Activated T-cell treated with anti-CD3 and anti-CD28 coated beads for 48 hours (primary cell): ENCODE measurements around the gene MGLL.

Experiments used
- DNase-seq: peaks from one replicate; pipeline ENCODE4 v3.0.0-alpha.2; 2020; ENCODE audit warnings: low read depth

MGLL gene

DNA sequence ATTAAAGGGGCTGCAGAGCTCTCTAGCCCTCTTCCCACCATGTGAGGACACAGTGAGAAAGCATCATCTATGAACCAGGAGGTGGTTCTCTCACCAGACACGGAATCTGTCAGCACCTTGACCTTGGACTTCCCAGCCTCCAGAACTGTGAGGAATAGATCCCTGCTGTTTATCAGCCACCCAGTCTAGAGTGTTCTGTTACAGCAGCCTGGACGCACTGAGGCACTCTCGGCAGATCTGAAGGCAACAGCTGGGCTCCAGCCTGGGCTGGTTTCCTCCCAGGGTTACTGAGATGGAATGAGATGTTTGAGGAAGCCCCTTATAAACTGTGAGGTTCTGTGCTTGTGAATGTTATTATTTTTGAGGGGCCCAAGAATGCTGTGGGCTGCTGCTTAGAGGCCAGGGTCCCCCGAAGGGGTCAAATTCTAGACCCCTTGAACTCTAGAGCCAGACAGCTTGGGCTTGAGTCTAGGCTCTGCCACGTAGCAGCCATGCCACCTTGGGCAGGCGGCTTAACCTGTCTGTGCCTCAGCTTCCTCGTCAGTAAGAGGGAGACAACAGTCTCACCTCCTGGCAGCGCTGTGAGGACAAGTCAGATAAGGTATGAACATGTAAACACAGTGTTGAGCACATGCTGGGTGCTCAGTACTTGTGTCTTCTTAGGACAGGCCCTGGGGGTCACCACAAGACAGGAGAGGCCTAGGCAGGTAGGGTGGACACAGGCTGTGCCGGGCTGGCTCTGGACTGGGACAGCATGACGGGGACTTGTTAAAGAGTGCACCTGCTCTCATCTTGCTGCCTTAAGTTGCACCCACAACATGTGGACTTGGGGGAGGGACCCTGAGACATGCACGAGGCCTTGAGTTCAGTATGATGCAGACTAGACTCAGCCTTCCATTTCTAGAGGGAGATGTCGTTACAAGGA is 49.2 kb downstream of the MGLL start:
- DNase-seq = no peak

DNA sequence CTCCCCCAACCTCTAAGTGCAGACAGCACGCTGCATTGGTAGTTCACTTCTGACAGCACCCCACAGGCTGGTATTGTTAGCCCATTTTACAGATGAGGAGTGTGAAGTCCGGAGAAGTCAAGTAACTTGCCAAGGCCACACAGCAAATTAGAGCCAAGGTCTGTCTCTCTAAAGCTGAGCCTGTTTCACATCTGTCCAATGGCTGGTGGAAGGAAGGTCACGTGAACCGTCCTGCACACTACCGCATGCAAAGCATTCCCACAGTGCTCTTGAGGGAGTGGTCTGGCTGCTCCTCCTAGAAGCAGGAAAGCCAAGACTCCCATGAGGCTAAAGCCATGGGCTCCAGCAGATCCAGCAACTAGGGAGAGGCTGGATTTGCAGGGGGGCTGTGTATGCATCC is 50.0 kb downstream of the MGLL start:
- no peak for DNase-seq

DNA sequence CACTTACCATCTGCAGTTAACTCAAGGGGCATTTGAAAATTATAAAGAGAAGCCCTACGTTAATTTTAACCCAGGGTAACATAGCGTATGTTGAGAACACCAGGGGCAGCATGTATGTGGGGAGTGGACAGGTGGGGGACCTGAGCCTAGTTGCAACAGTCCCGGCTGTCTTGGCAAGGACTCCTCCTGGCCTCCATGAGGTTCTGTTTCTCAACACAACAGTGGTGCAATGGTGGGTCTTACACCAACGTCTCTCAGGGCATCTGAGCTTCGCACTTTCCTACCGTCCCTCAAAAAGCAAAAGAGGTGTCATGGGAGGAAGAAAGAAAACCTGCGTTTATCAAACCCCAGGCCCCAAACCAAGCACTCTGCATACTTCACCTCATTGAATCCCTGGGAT is 50.6 kb downstream of the MGLL start:
- no peak for DNase-seq

DNA sequence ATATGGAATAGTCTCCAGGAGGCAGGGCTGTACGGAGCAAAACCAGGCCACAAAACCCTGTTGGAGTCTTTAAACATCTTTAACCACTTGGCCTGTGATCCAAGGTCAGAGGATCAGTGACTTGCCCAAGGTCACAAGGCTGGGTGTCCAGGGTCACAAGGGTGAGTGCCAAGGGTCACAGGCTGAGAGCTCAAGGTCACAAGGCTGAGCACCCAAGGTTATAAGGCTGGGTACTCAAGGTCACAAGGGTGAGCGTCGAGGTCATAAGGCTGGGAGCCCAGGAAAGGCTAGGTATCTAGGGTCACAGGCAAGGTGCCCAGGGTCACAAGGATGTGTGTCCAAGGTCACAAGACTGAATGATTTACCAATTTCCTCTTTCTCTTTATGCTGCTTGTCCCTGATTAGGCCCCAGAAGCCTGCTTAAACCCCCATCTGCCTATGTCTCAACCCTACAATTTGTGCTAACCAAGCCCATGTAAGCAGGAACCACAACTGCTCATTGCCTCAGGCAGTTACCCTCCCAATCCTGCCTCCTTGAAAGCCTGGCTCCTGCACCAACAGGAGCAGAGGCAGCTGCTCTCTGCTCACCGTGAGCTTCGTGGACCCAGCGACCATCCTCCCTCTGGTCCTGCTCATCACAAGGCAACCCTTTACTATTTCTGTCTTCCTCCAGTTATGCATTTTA is 51.5 kb downstream of the MGLL start:
- no peak for DNase-seq

DNA sequence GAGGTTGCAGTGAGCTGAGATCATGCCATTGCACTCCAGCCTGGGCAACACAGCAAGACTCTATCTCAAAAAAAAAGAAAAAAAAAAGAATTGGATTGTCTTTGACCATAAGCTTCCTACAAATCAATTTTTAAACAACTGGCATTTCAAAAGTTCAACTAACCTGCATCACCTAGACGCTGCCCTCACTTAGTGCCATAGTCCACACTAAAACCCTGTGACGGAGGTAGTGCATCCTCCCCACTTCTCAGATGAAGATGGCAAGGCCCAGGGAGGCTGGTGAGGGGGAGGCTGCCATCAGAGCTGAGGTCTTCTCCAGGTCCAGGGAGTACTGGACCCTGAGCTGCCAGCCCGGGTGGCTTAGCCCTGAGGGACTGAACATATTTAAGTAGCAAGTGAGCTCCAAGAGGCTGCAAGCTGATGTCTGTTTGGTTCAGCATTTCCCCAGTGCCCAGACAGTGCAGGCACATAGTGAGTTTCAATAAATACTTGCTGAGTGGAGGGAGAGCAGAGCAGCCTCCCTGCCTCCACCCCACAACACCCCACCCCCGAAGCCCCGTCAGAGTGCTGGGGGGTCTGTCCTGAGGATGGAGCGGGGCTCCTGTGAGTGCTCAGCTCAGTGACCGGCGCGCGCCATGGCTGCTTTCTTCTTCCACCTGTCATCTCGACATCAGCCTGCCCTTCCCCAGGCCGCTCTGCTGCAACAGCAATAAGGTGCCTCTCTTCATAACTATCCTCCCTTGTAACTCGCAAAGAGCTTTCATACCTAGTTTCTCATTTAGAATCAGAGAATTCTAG is 52.8 kb downstream of the MGLL start:
- no peak for DNase-seq

DNA sequence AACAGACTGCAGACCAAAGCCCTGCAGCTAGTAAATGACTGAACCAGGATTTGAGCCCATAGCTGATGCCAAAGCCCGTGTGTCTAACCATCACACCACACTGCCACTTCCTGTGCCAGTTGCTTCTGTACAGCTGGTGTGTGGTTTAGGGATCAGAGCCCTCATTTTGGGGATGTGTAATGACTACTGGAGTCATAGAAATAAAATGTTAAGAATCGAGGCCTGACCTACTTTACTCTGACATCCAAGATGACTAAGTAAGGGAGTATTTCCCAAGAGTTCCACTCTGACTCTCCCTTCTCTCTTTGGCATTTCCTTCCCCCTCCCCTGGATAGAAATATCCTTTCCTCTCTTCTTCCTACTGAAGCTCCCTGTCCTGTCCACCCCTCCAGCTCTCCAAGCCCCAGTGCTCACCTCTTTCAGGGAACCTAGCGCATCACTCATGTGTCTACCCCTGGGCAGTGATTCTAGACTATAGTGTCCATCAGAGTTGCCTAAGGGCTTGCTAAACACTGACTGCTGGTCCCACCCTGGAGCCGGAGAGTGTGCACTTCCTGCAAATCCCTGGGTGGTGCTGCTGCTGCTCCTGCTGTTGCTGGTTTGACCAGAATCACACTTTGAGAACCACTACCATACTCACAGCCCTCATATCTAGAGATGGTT is 53.8 kb downstream of the MGLL start:
- no peak for DNase-seq

DNA sequence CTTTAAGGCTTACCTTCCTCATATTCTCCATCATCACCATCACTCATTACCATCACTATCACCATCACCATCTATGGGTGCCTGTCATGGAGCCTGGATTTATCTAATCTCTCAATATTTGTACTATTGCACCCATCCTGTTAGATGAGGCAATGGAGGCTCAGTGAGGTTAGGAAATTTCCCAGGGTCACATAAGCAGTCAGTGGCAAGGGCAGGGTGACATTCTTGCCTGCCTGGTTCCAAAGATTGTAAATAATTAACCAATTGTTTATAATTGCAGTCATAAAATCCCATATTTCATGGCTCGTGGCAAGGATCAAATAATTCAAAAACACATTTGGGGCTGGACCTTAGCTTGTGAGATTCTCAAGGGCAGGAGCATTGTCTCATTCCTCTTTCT is 55.2 kb downstream of the MGLL start:
- DNase-seq = no peak

DNA sequence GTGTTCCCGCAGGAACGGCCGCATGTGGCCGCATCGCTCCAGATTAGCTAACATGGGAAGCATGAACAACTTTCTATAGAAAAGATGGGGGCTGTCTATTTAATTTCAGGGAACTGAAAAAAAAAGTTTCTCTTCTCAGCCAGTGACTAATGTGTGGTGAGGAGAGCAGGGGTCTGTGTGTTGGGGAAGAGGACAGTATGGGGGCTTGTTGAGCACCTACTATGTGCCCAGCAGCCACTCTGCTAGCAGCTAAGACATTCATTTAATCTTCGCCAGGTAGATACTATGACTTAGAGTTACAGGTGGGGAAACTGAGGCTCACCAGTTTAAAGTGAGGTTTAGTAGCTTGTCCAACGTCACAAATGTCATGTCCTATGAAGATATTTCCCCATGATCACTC is 56.6 kb downstream of the MGLL start:
- DNase-seq = no peak

DNA sequence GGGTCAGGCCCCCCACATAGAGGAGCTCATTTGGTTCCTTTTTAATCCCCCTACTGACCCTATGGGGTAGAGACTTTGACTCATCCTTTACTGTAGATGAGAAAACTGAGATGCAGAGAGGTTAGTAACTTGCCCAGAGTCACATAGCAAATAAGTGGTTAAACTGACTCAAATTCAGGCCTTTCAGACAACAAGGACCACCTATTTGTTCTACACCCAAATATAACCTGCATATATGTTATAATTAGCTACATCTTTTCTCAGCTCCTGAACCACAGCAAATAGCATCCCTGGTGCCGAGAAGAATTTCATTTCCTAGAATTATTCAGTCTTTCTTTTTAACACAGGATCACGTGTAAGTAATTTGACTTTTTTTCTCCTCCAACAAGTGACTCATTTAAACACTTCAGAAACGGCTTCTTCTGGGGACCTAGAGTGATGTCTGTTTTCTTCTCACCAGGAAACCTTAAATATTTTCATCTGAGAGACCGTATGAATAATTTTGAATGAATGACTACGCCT is 57.4 kb downstream of the MGLL start:
- DNase-seq = no peak

DNA sequence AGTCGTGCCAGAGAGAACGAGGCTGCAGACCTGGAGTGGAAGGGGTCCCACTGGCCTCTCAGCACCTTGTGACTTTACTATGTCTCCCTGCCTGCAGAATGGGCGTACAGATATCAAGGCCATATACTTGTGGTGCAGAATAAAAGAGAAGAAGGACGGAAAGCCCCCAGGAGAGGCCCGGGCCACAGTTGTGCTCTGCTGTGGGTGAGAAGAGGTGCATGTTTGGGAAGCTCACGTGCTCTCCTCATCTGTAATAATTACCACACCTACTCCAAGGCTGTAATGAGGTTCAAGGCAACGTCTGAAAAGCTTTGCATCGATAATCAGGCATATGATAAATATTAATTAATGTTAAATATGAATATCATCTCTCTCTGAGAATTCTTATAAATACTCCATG is 58.0 kb downstream of the MGLL start:
- DNase-seq = no peak

DNA sequence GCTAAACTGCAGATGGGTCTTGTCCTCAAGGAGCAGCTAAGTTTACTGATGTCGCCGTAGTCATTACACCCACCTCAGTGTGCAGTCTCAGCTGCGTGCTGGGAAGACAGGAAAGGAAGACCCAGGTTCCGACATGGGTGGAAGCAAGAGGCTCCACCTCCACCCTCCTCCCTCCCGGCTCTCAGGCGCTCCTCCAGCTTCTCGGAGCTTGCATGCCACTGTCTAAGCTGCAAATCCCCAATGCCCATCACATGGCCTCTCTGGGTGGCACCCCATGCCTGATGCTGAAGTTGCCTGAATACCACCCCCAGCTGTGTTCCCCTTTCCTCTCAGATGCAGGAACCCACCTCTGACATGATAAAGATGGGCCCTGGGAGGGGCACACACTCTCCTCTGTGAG is 58.5 kb downstream of the MGLL start:
- no peak for DNase-seq

DNA sequence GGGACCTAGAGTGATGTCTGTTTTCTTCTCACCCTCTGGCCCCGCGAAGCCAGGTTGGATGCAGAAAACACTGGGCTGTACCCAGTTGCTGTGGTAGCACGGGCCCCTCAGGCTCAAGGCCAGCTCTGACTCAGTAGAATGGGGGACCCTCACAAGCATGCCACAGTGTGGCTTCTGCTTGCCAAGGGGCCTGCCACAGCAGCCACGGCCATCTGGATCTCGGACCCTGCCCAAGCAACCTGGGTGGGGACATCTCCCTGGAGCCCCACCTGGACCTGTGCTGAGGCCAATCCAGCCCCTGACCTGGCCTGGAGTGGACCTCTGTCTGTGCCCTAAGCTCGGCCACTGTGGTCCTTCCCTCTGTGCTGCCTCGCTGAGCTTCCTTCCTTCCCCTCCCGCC is 59.0 kb downstream of the MGLL start:
- no peak for DNase-seq

DNA sequence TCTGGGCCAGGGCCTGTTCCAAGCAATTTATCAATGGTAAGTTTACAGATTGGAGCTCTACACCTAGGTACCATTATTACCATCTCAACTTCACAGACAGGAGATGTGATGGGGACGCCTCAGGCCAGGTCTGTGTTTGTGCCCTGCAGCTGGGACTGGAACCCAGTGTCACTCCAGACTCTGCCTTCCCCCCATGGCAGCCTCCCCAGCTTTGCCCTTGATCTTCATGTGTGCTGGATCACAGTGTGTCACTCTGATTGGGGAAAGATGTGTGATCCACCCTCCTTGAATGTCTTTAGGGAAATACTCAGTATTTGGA is 59.6 kb downstream of the MGLL start:
- no peak for DNase-seq

DNA sequence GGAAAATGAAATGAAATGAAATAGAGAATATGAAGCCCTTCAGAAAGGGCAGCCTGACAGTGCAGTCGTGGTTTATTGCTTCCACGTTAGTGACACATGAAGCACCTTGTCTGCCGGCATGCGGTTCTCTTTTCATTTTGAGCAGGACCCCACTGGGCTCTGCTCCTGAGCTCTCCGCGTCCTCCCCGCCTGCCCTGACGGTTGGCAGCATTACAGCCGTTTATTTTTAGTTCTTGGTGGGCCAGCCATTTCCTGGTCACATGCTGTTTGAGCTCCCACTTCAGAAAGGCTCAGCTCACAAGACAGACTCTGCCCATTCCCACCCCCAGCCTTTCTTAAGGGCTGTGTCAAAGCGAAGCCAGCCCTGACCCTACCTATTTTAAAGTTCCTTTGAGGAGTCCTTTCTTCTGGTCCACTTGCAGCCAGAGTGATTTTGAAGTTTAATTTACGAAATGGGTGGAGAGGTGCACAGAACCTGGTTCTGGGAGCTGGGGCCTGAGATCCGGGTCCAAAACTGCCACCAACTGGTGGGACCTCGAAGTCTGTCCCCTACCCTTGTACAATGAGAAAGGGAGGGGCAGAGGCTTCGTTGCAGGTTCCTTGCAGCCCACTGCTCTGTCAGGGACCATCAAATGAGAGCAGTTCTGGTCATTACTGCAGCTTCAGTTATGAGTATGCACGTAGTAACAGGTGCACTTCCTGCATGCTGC is 60.1 kb downstream of the MGLL start:
- DNase-seq = no peak

DNA sequence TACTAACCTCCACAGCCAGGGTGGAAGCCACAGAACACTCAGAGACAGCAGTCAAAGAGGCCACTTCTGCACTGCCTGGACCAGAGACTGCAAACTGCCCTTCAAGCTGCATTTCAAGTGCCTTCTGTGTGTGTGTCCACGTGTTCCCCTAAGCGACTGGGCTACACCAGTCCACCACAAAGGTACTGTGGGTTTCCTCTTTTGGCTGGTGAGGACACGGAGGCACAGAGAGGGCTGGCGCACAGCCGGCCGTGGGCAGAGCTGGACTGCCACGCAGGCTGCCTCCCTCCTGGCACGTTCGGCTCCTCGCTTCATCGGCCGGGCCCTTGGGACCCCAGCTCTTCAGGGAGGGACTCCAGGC is 60.9 kb downstream of the MGLL start:
- no peak for DNase-seq

DNA sequence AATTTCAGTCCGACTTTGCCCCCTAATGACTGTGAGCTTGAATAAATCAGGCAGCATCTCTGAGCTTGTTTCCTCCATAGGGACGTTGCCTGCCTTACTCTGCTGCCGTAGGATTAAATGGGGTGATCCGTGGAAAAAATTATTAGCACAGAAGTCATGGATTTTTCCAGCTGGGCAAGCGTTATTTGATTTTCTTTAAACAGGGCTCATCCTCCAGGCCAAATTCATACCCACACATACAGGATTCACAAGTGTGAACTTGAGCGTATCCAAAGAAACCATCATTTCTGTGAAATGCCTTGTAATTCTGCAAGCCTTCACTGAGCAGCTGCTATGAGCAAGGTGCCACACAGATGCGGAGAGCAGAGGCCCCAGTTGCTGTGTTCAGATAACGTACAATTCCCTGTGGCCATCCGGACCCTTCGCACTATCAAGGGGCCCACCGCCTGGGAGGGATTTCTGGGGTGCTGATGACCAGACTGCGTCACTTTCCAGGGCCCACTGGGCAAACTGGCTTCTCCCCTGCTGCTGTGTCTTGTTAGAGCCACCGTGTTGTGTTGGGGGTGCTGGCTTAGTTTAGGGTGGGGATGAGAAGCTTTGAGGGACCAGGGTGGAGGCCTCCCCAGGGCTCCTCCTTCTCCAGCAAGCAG is 61.4 kb downstream of the MGLL start:
- no peak for DNase-seq

DNA sequence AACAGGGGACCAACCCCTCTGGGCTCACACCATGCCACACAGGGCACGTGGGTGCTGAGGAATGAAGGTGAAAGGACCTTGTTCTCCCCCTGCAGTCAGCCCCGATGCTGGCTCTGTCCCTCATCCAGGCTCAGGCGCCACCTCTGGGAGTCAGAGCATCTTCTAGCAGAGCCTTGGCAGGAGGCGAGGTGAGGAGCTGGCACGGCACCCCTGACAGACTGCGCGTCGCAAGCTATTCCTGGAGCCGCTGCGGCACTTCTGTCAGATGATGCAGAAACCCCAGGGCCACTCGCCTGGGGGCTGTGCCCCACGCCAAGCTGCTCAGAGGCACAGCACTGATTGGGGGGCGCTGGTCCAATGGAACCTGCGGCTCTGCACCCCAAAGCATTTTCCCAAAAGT is 62.0 kb downstream of the MGLL start:
- no peak for DNase-seq

DNA sequence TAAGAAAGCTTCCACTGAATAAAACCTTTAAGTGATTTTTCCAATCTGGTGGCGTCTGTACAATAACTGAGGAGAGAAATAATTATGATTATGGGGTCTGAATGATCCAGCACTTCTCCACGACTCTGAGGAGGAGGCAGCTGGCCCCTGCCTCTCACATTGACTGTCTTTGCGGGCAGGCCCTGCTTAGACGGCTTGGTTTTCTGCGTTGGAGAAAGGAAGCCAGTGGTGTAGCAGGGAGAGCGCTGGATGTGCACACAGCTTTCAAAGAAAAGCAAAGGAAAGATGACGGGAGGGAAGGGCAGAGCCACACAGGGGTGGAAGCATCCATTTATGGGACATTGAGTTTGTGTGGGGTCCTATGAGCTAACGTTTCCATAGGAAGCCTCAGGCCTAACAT is 62.5 kb downstream of the MGLL start:
- DNase-seq = no peak

DNA sequence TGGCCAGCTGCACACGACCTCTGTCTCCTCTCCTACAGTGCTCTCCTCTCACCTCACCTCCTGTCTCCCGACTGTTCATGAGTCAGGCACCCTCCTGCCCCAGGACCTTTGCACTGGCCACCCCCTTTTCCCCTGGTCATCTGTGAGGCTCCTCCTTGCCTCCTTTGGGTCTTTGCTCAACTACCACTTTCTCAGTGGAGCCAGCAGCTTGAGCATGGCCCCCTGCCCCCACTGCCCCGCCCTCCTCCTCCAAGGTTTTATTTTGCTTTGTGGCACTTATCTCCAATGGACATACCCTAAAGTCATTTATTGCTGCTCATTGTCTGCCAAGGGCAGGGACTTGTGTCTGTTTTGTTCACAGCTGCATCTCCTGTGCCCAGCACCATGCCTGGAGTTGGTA is 64.3 kb downstream of the MGLL start:
- DNase-seq = no peak

DNA sequence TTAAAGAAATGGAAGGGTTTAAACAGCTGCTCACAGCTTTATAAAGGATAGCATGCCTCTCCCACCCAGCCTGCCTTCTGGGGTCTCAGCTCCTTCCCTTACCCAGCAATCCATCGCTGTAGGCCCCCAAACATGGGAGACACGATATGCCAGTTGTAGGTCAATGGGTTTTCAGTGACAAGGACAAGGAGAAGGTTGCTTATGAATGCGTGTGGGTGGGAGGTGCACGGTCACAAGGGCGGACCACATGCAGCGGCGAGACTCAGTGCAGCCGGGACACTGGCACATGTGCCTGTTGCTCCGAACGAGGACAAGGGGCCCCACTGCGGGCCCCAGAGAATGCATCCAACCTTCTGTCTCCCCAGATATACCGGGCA is 67.0 kb downstream of the MGLL start:
- no peak for DNase-seq
